HUES48 (cell line): Measurements from ENCODE around the gene GPR78.
"Not testable (repeated sequence)": the region's sequence is repeated elsewhere in the genome, so short reads cannot be mapped to it uniquely, and the experiment has no call there.

Source experiments
- H3K27ac ChIP-seq: one replicate; pipeline ENCODE4 v1.7.0; 2013; ENCODE audit warnings: low read depth, low read length, inconsistent platforms
- H3K27me3 ChIP-seq: 2 replicates; pipeline ENCODE4 v1.6.1; 2013; ENCODE audit warnings: mild to moderate bottlenecking, low read length; ENCODE audit not compliant: control insufficient read depth, insufficient read depth
- H3K36me3 ChIP-seq: 2 replicates; pipeline ENCODE4 v1.6.1; 2013; ENCODE audit warnings: low read length; ENCODE audit not compliant: control insufficient read depth, insufficient read depth
- H3K4me1 ChIP-seq: 2 replicates; pipeline ENCODE4 v1.6.1; 2013; ENCODE audit warnings: mild to moderate bottlenecking, low read length; ENCODE audit not compliant: control insufficient read depth, insufficient read depth
- H3K4me3 ChIP-seq: 2 replicates; pipeline ENCODE4 v1.5.1; 2013; ENCODE audit warnings: mild to moderate bottlenecking, low read depth, low read length
- H3K9ac ChIP-seq: 2 replicates; pipeline ENCODE4 v1.6.1; 2013; ENCODE audit warnings: mild to moderate bottlenecking, low read depth, low read length, moderate library complexity
- H3K9me3 ChIP-seq: 2 replicates; pipeline ENCODE4 v1.6.1; 2013; ENCODE audit warnings: low read length; ENCODE audit not compliant: control insufficient read depth, insufficient read depth

GPR78 gene

GRCh38 chr4:8570201-8570600, 10.0 kb upstream of the GPR78 start:
- Histone ChIP-seq H3K4me1 (peaks cover 24% of the 10 kb centered on the region), H3K9me3 (no peaks in the 10 kb centered on the region), H3K9ac (no peak overlapping the region), H3K27ac (no peak overlapping the region), H3K4me3 (no peak overlapping the region), H3K36me3 (no peaks in the 10 kb centered on the region), H3K27me3 (no peaks in the 10 kb centered on the region)

- H3K36me3 ChIP-seq: no peaks in the 10 kb centered on the region
- no peak overlapping the region for H3K4me3 ChIP-seq
- H3K4me1 ChIP-seq: peaks cover 21% of the 10 kb centered on the region
- no peak overlapping the region for H3K27ac ChIP-seq
- H3K9me3 ChIP-seq: no peaks in the 10 kb centered on the region
- H3K27me3 ChIP-seq: no peaks in the 10 kb centered on the region
- no peak overlapping the region for H3K9ac ChIP-seq
Observed at GRCh38 chr4:8571702-8572685, 8.2 kb upstream of the GPR78 start.

DNA sequence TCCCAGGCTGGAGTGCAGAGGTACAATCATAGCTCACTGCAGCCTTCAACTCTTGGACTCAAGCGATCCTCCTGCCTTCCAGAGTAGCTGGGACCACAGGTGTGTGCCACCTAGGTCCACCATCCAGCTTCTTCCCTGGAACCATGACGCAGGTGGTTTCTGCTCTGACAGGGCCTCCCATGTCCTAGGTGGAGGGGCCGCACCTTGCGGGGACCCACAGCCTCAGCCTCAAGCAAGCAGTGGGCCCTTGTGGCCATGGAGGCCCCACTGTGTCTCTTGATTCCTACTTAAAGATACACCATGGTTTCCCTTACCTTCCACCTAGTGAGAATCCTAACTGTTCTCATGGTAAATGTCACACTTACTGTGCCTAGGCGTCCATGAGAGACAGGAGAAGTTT, 6.9 kb upstream of the GPR78 start:
- peaks cover 8% of the 10 kb centered on the region; the same call in 1 of the 2 replicates for H3K4me1 ChIP-seq
- no peaks in the 10 kb centered on the region for H3K9me3 ChIP-seq
- H3K9ac ChIP-seq: no peak overlapping the region
- no peak overlapping the region for H3K4me3 ChIP-seq
- no peaks in the 10 kb centered on the region for H3K36me3 ChIP-seq
- H3K27me3 ChIP-seq: no peaks in the 10 kb centered on the region; the same call in none of the 2 replicates
- H3K27ac ChIP-seq: no peak overlapping the region

GRCh38 chr4:8574796-8575370, 5.3 kb upstream of the GPR78 start:
- H3K36me3 ChIP-seq: no peaks in the 10 kb centered on the region
- H3K4me3 ChIP-seq: no peak overlapping the region
- H3K27ac ChIP-seq: no peak overlapping the region
- no peak overlapping the region for H3K9ac ChIP-seq
- H3K4me1 ChIP-seq: peaks cover 5% of the 10 kb centered on the region
- H3K9me3 ChIP-seq: no peaks in the 10 kb centered on the region
- peaks cover 12% of the 10 kb centered on the region for H3K27me3 ChIP-seq

GRCh38 chr4:8575457-8575856, 4.7 kb upstream of the GPR78 start:
- Histone ChIP-seq H3K4me1 (peaks cover 7% of the 10 kb centered on the region), H3K9me3 (no peaks in the 10 kb centered on the region)

GRCh38 chr4:8576591-8576990, 3.6 kb upstream of the GPR78 start:
- not testable (repeated sequence) for H3K9ac ChIP-seq, H3K36me3 ChIP-seq, H3K27ac ChIP-seq, H3K4me3 ChIP-seq, H3K9me3 ChIP-seq
- Histone ChIP-seq H3K27me3 (peaks cover 20% of the 10 kb centered on the region), H3K4me1 (peaks cover 12% of the 10 kb centered on the region)

More at GRCh38 chr4:8575457-8575856, 4.7 kb upstream of the GPR78 start:
- no peak overlapping the region for H3K4me3 ChIP-seq
- H3K9ac ChIP-seq: no peak overlapping the region
- peaks cover 12% of the 10 kb centered on the region for H3K27me3 ChIP-seq
- H3K27ac ChIP-seq: no peak overlapping the region
- H3K36me3 ChIP-seq: no peaks in the 10 kb centered on the region

DNA sequence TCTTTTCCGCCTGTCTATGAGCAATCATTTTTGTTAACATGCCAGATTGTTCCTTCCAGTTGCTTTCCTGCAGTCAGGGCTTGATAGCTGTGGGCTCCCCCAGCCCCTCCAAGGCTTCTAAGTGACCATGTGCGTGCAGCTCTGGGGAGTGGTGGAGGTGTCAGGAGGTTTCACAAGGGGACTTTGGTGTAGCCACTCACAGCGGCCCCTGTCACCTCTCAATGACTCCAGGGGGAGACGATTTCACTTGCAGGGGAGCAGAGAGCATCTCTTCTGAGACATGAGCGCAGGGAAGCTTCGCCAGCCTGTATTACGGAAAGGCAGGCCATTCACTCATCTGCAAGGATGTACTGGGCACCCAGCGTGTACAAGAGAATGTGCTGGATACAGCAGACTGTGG, 3.1 kb upstream of the GPR78 start:
- Histone ChIP-seq H3K27me3 (peaks cover 25% of the 10 kb centered on the region), H3K36me3 (no peaks in the 10 kb centered on the region), H3K9ac (no peak overlapping the region), H3K4me1 (peaks cover 12% of the 10 kb centered on the region), H3K27ac (no peak overlapping the region), H3K4me3 (no peak overlapping the region), H3K9me3 (no peaks in the 10 kb centered on the region)

GRCh38 chr4:8577972-8578371, 2.2 kb upstream of the GPR78 start:
- Histone ChIP-seq H3K4me1 (peaks cover 12% of the 10 kb centered on the region), H3K9ac (no peak overlapping the region), H3K36me3 (no peaks in the 10 kb centered on the region), H3K4me3 (no peak overlapping the region), H3K27ac (no peak overlapping the region), H3K27me3 (peaks cover 34% of the 10 kb centered on the region), H3K9me3 (no peaks in the 10 kb centered on the region)

DNA sequence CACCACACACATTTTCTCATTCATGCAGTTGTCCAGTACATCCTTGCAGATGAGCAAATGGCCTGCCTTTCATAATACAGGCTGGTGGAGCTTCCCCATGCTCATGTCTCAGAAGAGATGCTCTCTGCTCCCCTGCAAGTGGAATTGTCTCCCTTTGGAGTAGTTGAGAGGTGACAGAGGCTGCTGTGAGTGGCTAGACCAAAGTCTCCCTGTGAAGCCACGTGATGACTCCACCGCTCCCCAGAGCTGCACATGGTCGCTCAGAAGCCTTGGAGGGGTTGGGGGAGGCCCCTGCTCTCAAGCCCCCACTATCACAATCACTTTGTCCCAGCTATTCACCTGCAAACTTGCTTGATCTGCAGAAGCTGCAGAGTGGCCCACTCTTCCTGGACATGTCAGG, 1.5 kb upstream of the GPR78 start:
- Histone ChIP-seq H3K9me3 (no peaks in the 10 kb centered on the region), H3K27me3 (peaks cover 38% of the 10 kb centered on the region), H3K36me3 (no peaks in the 10 kb centered on the region)

GRCh38 chr4:8579526-8580320, 469 bp upstream of the GPR78 start:
- Histone ChIP-seq H3K27ac (no peak overlapping the region), H3K9me3 (no peaks in the 10 kb centered on the region)

More for the DNA sequence above, 1.5 kb upstream of the GPR78 start:
- H3K4me3 ChIP-seq: no peak overlapping the region
- peaks cover 12% of the 10 kb centered on the region for H3K4me1 ChIP-seq
- H3K9ac ChIP-seq: no peak overlapping the region
- H3K27ac ChIP-seq: no peak overlapping the region

More at GRCh38 chr4:8579526-8580320, 469 bp upstream of the GPR78 start:
- peaks cover 38% of the 10 kb centered on the region for H3K27me3 ChIP-seq
- H3K9ac ChIP-seq: no peak overlapping the region
- no peaks in the 10 kb centered on the region for H3K36me3 ChIP-seq
- peak overlapping the region; percentile 31; the same call in 1 of the 2 replicates for H3K4me3 ChIP-seq
- peaks cover 12% of the 10 kb centered on the region for H3K4me1 ChIP-seq
